ENCODE measurements around the gene GORASP1.
A peak's percentile ranks its signal among the peaks of the same experiment; 100 is the strongest.

Gene GORASP1

GRCh38 chr3:39124876-39125840 lies 17.7 kb upstream of the GORASP1 start:
- peak; percentile 17 for DNase-seq

DNA sequence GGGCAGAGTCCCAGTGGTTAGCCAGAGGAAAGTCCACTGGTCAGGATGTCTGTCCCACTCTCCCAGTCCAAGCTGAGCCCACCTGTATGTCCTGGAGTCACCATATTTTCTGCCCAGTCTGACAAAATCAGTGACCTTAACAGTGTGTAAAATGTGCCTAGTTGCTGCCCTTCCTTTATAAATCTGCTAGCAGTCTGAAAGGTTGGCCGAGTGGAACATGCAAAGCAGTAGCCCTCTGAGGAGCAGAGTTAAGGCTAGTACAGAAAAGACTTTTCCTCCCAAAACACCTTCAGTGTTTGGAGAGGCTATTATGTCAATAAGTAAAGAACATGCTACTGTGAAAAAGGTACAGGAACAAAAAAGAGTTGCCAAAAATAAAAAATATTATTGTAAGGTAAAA lies 15.4 kb upstream of the GORASP1 start:
- DNase-seq: no peak

DNA sequence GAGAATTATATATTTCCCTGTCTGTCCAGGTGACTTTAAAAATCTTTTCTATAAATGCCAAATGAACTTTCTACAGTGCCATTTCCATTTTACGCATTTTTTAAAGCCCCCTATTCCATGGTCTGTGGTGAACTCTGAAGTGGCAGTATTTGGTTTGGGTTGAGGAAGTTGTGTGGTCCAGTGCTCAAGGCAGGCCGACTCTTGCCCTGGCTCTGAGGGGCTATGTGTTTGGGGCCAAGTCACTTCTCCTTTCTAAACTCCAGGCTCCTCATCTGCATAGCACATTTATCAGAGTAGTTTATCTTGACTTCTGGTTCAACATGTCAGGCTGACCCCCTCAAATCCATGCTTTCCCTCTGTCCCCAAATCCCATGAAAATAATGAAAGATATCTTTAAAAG lies 14.2 kb upstream of the GORASP1 start:
- no peak for DNase-seq

GRCh38 chr3:39118931-39119660 lies 11.7 kb upstream of the GORASP1 start:
- no peak for DNase-seq

GRCh38 chr3:39118079-39118478 lies 10.7 kb upstream of the GORASP1 start:
- no peak for DNase-seq

DNA sequence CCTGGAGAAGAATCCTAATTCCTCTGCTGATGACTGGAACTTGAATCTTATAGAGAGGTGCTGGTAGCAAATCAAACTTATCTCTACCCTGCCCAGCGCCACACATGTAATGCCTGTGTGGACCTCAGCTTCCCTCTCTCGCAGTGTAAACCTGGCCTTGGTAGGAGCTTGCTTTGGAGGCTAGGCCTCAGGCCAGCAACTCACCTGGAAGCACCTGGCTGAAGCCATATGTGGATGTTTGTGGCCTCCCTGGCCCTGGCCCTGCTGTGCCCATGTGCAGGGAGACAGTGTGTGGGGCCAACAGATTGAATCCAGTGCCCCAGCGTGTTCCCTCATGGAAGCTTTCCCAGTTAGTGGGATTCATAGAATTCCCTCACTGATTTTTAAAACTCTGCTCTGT lies 8.4 kb upstream of the GORASP1 start:
- no peak for DNase-seq

DNA sequence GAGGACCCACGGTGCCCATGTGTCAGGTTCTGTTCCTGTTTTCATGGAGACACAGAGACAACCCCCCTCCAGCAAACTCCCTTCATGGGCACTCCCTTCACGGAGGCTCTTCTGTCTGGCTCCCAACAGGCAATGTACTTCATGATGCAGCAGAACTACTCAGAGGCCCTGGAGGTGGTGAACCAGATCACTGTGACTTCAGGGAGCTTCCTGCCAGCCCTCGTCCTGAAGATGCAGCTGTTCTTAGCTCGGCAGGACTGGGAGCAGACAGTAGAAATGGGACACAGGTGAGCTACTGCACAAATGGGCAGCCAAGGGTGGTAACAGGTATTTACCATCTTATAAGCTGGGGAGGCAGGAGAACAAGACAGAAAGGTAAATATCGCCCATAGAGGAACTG lies 7.0 kb upstream of the GORASP1 start:
- DNase-seq: no peak

GRCh38 chr3:39113291-39113690 lies 5.9 kb upstream of the GORASP1 start:
- no peak for DNase-seq

- DNase-seq: no peak
Measured at GRCh38 chr3:39112535-39112934, 5.1 kb upstream of the GORASP1 start.

- DNase-seq: no peak
Measured at GRCh38 chr3:39112113-39112512, 4.7 kb upstream of the GORASP1 start.

DNA sequence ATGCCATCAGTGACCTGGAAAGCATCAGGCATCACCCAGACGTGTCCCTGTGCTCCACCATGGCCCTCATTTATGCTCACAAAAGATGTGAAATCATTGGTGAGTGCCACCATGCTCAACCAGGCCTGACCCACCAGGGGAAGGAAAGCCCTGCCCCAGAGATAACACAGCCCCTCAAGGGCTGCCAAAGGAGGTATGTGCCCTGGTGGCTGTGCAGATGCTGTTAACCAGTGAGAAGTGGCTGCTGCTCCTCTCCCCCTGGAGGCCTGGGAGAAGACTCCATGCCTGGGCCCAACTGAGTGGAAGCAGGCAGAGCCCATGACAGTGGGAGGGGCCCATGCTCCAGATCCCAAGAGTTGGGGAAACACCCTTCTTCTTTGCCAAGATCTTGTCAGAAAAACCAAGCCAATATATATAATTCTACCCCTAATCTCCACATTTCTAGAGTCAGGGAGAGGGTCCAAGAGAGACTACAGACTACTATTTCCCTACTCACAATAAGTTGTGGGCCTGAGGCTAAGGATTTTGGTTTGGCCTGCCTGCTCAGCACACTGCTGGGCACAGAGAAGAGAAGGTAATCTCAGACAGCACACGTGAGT lies 2.7 kb upstream of the GORASP1 start:
- no peak for DNase-seq

GRCh38 chr3:39109086-39109485 lies 1.7 kb upstream of the GORASP1 start:
- DNase-seq: no peak

DNA sequence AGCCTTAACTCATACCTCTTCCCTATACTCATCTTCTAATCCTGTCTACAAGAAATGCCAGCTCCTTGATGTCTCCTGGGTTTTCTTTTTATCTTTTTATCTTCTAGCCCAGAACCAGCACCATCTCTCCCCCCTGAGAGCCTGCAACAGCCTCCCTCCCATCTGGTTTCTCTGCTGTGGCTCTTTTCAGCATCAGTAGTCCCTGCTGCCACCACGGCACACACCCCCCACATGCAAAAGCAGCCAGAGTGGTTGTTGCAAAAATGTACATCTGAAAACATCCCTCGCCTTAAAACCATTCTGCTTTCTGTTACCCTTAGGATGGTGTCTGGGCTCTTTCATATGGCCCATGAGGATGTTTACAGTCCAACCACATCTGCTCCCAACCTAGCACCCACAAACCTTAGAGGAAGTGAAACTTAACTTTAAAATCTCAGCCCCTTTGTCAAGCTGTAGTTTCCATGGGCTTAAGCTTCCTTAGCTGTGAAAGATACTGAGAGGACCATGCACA lies 828 bp upstream of the GORASP1 start:
- DNase-seq: no peak

DNA sequence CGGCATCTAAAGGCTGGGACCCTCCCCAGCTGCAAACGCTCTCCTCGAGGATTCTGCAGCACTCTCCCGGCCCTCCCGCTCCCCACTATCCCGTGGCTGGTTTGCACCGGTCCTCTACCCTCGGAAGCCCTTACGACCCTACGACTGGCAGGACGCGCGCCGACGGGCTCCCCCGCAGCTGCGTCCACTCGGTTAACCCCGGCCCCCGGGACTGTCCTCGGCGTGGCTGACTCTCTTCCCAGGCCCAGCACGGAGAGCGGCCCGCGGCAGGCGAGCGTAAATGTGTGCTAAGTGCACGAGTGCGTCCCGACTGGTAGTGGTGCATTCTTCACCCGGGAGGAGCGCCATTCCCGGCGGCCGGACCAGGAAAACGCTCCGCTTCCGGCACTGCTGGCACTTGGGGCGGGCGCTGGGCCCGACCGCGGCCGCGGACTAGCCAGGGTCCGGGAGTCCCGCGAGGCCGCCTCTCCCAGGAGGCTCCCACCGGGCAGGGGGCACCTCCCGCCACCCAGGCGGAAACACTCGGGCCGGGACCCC lies 508 bp downstream of the GORASP1 start:
- DNase-seq: peak; percentile 38

GRCh38 chr3:39106281-39106811 lies 1.1 kb downstream of the GORASP1 start:
- DNase-seq: no peak

DNA sequence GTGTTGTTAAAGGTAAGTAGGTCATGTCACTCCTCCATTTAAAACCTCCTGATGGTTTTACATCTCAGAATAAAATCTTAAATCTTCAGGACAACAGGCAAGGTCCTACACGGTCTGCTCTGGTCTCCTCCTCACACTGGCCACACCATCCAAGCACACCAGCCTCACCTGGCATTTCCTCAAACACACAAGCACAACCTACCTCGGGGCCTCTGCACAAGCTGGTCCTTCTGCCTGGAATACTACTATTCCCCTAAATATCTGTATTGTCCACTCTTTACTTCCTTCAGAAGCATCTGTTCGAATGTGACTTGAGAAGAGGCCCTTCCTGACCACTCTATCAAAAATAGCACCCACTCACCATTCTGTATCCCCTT lies 1.8 kb downstream of the GORASP1 start:
- no peak for DNase-seq

DNA sequence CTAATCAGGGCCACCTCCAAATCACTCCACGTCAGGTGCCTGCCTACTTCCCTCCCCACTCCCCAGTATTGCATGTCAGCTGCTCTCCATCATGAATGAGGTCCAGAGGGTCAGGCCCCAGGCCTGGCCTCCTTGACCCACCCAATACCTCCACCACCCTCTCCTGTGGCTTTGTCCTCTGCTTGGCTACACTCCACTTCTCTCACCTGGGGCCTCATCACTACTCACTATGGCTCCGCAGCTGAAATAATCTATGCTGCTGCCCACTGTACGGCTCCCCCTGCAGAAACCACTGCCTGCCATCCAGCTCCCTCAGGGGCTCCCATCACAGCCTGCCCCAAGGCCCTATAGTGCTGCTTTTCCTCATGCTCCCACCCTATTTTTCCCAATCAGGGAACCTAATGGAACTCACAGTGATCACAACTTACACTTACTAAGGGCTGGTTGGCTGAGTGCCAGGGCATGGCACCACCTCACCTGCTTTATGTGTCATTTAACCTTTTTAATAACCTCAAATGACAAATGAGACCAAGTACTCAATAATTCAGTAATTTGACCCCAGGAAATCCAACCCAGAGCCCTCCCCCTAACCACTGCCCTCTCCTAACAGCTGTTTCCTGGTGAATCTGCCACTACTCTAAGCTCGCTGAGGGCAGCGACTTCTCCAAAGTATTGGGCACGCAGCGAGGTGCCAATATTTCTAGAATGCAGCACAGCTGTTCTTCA lies 2.3 kb downstream of the GORASP1 start:
- no peak for DNase-seq

DNA sequence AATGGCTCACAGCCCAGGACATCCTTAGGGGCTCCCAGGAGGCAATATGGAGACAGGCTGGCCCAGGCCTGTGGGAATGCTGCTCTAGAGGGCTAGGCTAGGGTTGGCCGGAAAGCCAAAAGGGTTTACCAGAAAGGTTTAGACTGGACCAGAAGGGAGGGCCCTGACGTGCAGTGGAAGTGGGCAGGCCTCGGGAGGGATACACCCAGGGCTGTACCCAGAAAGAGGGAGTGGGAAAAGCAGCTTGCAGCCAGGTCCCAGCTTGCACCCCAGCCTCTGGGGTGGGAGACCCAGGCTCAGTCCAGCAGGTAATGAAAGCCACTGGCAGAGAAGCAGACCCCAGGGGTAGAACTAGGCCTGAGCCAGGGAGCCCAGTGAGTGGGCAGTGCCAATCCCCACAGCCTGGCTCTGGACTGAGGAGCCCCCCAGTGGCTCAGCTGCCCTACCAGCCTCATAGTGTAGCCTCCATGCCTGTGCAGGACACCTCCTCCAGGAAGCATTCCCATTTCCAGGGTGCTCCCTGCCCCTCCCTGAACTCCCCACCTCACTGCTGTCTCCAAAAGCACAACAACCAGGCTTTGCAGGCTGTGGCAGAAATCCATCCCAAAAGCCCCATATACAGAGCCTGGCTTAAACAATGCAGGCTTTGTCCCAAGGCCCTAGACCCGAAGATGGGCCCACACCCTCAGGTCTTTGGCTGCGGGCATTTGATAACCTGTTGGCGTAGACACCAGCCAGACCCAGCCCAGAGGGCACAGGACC lies 3.5 kb downstream of the GORASP1 start:
- no peak for DNase-seq

DNA sequence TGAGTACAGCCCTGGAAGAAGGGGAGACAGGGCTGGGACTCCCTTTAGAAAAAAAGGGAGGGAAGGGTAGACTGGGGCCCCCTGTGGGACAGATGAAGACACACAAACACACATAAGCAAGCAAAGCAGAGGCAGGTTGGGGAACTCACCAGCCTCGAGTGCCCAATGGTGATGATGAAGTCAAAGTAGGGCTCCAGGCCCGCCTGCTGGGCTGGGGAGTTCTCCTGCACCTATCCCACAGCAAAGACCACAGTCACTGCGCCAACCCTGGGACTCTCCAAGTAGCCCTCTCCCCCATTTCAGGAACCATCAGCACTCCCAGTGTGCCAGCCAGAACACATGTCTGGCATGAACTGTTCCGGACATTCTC lies 4.1 kb downstream of the GORASP1 start:
- DNase-seq: no peak

GRCh38 chr3:39102504-39103323 lies 4.7 kb downstream of the GORASP1 start:
- no peak for DNase-seq

All from NCI-H82 (cell line).